IMR-90 (cell line): ENCODE measurements around the gene NTM.

Experiments used
- CHD1 ChIP-seq: IDR thresholded peaks from 2 replicates; pipeline ENCODE4 v1.6.1; 2012; ENCODE audit warnings: low read depth, low read length, improper control_type of control experiment
- MAFK ChIP-seq: IDR thresholded peaks from 2 replicates; pipeline ENCODE4 v1.6.1; 2012; ENCODE audit warnings: low read depth, low read length, improper control_type of control experiment
- MAZ ChIP-seq: IDR thresholded peaks from 2 replicates; pipeline ENCODE4 v1.6.1; 2012; ENCODE audit warnings: low read depth, mild to moderate bottlenecking, low read length, improper control_type of control experiment, moderate library complexity, borderline replicate concordance
- MXI1 ChIP-seq: IDR thresholded peaks from 2 replicates; pipeline ENCODE4 v1.6.1; 2012; ENCODE audit warnings: low read depth, mild to moderate bottlenecking, low read length, moderate library complexity, borderline replicate concordance
- POLR2A ChIP-seq: IDR thresholded peaks from 2 replicates; pipeline ENCODE4 v1.6.1; 2012; ENCODE audit warnings: mild to moderate bottlenecking, low read depth, low read length
- RAD21 ChIP-seq: IDR thresholded peaks from 2 replicates; pipeline ENCODE4 v1.6.1; 2012; ENCODE audit warnings: low read length, improper control_type of control experiment
- RCOR1 ChIP-seq: IDR thresholded peaks from 2 replicates; pipeline ENCODE4 v1.6.1; 2012; ENCODE audit warnings: mild to moderate bottlenecking, low read length, improper control_type of control experiment; ENCODE audit not compliant: insufficient replicate concordance
- RFX5 ChIP-seq: IDR thresholded peaks from 2 replicates; pipeline ENCODE4 v1.8.0; 2012; ENCODE audit warnings: low read depth, mild to moderate bottlenecking, low read length, moderate library complexity
- TF ChIP-seq, protein P1 (sequence below): conservative IDR thresholded peaks from 2 replicates; pipeline ENCODE4 v1.5.1; 2012; ENCODE audit warnings: mild to moderate bottlenecking, low read depth, low read length, improper control_type of control experiment

DNA sequence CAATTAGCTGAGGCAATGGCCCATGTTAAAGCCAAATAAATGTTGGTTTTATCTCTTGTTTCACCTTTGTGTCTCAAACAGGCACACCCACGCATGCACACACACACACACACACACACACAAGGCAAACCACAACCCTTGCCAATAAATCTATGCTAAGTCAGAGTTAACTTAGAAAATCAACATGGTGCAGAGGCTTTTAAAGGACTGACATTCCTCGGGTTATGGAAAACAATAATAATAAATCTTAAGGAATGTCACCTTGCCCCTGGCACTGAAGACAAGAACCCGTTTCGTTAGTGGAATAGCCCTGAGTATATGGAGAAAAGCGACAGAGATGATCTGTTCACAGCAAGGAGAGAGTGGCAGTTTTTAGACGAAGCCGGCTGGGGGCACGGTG lies 326.3 kb downstream of the NTM start:
- TF ChIP-seq POLR2A (no peak), RAD21 (no peak), RFX5 (no peak), CHD1 (no peak), MAZ (no peak), MAFK (no peak), MXI1 (no peak), RCOR1 (no peak)
- TF ChIP-seq, protein P1, sequence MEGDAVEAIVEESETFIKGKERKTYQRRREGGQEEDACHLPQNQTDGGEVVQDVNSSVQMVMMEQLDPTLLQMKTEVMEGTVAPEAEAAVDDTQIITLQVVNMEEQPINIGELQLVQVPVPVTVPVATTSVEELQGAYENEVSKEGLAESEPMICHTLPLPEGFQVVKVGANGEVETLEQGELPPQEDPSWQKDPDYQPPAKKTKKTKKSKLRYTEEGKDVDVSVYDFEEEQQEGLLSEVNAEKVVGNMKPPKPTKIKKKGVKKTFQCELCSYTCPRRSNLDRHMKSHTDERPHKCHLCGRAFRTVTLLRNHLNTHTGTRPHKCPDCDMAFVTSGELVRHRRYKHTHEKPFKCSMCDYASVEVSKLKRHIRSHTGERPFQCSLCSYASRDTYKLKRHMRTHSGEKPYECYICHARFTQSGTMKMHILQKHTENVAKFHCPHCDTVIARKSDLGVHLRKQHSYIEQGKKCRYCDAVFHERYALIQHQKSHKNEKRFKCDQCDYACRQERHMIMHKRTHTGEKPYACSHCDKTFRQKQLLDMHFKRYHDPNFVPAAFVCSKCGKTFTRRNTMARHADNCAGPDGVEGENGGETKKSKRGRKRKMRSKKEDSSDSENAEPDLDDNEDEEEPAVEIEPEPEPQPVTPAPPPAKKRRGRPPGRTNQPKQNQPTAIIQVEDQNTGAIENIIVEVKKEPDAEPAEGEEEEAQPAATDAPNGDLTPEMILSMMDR, result no peak
